Measurements from ENCODE around the gene MYOM1.
"Not testable (repeated sequence)": the region's sequence is repeated elsewhere in the genome, so short reads cannot be mapped to it uniquely, and the experiment has no call there.

The MYOM1 gene

GRCh38 chr18:3051718-3052410, 167.9 kb downstream of the MYOM1 start:
- no peak for DNase-seq

GRCh38 chr18:3049897-3050454, 169.8 kb downstream of the MYOM1 start:
- not testable (repeated sequence) for DNase-seq

GRCh38 chr18:3048820-3049349, 170.9 kb downstream of the MYOM1 start:
- DNase-seq, result no peak

GRCh38 chr18:3048121-3048520, 171.6 kb downstream of the MYOM1 start:
- no peak for DNase-seq

GRCh38 chr18:3046216-3046808, 173.5 kb downstream of the MYOM1 start:
- no peak for DNase-seq

GRCh38 chr18:3044931-3045698, 174.7 kb downstream of the MYOM1 start:
- no peak for DNase-seq

- no peak for DNase-seq
Measured at GRCh38 chr18:3042379-3042778, 177.4 kb downstream of the MYOM1 start.

GRCh38 chr18:3041843-3042242, 177.9 kb downstream of the MYOM1 start:
- DNase-seq, result no peak

GRCh38 chr18:3040881-3041280, 178.9 kb downstream of the MYOM1 start:
- no peak for DNase-seq

GRCh38 chr18:3040173-3040572, 179.6 kb downstream of the MYOM1 start:
- no peak for DNase-seq

- no peak for DNase-seq
Measured at GRCh38 chr18:3037423-3037915, 182.3 kb downstream of the MYOM1 start.

- no peak for DNase-seq
Measured at GRCh38 chr18:3036108-3036507, 183.7 kb downstream of the MYOM1 start.

- DNase-seq, result no peak
Measured at GRCh38 chr18:3035635-3036034, 184.1 kb downstream of the MYOM1 start.

GRCh38 chr18:3032721-3033120, 187.0 kb downstream of the MYOM1 start:
- no peak for DNase-seq

- no peak for DNase-seq
Measured at GRCh38 chr18:3029215-3029952, 190.4 kb downstream of the MYOM1 start.

- not testable (repeated sequence) for DNase-seq
Measured at GRCh38 chr18:3028115-3028514, 191.7 kb downstream of the MYOM1 start.

GRCh38 chr18:3027370-3027891, 192.3 kb downstream of the MYOM1 start:
- no peak for DNase-seq

GRCh38 chr18:3025544-3025943, 194.2 kb downstream of the MYOM1 start:
- DNase-seq, result no peak

GRCh38 chr18:3023603-3024002, 196.2 kb downstream of the MYOM1 start:
- not testable (repeated sequence) for DNase-seq

All from activated T-cell treated with anti-CD3 and anti-CD28 coated beads, Interleukin-2, amount 50 U/mL, for 1 hour (primary cell).